Measurements from ENCODE around the gene SYT15. TPM values are rescaled to one million over a fixed set of nuclear protein-coding genes. Genes with fewer than 3 reads are reported as not detected.

The SYT15 gene
- total RNA-seq, 1 experiment from 2014 or later, result 1.6 TPM

- no peaks in the 10 kb centered on the region for H3K9me3 ChIP-seq (ENCODE audit: control insufficient read depth in 1 of 2, insufficient read depth in 1 of 2, low read depth in 1 of 2, low read length in 2 of 2)
- no peak overlapping the region for H3K4me2 ChIP-seq (ENCODE audit: low read length)
- ATAC-seq (no peak), DNase-seq (ENCODE audit: low read depth, low spot score) (no peak)
- POLR2A ChIA-PET, result no interaction called here
- H2AFZ ChIP-seq (ENCODE audit: low read depth, low read length, poor library complexity, severe bottlenecking), result no peak overlapping the region
- CTCF ChIA-PET, result no interaction called here
- intact Hi-C loops (cut with micrococcal nuclease), result no loop called here
- no TSS peak for BruUV-seq (replicated peaks)
- H3K4me1 ChIP-seq (ENCODE audit: control insufficient read depth in 1 of 2, insufficient read depth in 2 of 2, low read length in 2 of 2), result no peaks in the 10 kb centered on the region
- H3K9me2 ChIP-seq (ENCODE audit: insufficient read depth), result no peaks in the 10 kb centered on the region
- no peaks in the 10 kb centered on the region for H4K20me1 ChIP-seq (ENCODE audit: insufficient read depth)
- no peaks in the 10 kb centered on the region for H3K27me3 ChIP-seq (ENCODE audit: insufficient read depth, low read length)
- no peaks in the 10 kb centered on the region for H3K79me2 ChIP-seq (ENCODE audit: insufficient read depth, low read length)
- TF ChIP-seq ELF1 (IDR thresholded peaks at IDR 0.05; ENCODE audit: borderline replicate concordance, low read depth) (no peak), CBX3 (IDR thresholded peaks at IDR 0.05; ENCODE audit: low read depth) (no peak)
- TF ChIP-seq, protein P1, sequence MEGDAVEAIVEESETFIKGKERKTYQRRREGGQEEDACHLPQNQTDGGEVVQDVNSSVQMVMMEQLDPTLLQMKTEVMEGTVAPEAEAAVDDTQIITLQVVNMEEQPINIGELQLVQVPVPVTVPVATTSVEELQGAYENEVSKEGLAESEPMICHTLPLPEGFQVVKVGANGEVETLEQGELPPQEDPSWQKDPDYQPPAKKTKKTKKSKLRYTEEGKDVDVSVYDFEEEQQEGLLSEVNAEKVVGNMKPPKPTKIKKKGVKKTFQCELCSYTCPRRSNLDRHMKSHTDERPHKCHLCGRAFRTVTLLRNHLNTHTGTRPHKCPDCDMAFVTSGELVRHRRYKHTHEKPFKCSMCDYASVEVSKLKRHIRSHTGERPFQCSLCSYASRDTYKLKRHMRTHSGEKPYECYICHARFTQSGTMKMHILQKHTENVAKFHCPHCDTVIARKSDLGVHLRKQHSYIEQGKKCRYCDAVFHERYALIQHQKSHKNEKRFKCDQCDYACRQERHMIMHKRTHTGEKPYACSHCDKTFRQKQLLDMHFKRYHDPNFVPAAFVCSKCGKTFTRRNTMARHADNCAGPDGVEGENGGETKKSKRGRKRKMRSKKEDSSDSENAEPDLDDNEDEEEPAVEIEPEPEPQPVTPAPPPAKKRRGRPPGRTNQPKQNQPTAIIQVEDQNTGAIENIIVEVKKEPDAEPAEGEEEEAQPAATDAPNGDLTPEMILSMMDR (IDR thresholded peaks at IDR 0.05 in 2 of 3, conservative IDR thresholded peaks at IDR 0.05 in 1 of 3; ENCODE audit: borderline replicate concordance in 1 of 3, insufficient read depth in 1 of 3, low read depth in 2 of 3, low read length in 2 of 3), result peak in 1 of 3 experiments; percentile 22; a peak in 2 of 6 replicates
- TF ChIP-seq, protein P2, sequence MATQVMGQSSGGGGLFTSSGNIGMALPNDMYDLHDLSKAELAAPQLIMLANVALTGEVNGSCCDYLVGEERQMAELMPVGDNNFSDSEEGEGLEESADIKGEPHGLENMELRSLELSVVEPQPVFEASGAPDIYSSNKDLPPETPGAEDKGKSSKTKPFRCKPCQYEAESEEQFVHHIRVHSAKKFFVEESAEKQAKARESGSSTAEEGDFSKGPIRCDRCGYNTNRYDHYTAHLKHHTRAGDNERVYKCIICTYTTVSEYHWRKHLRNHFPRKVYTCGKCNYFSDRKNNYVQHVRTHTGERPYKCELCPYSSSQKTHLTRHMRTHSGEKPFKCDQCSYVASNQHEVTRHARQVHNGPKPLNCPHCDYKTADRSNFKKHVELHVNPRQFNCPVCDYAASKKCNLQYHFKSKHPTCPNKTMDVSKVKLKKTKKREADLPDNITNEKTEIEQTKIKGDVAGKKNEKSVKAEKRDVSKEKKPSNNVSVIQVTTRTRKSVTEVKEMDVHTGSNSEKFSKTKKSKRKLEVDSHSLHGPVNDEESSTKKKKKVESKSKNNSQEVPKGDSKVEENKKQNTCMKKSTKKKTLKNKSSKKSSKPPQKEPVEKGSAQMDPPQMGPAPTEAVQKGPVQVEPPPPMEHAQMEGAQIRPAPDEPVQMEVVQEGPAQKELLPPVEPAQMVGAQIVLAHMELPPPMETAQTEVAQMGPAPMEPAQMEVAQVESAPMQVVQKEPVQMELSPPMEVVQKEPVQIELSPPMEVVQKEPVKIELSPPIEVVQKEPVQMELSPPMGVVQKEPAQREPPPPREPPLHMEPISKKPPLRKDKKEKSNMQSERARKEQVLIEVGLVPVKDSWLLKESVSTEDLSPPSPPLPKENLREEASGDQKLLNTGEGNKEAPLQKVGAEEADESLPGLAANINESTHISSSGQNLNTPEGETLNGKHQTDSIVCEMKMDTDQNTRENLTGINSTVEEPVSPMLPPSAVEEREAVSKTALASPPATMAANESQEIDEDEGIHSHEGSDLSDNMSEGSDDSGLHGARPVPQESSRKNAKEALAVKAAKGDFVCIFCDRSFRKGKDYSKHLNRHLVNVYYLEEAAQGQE (IDR thresholded peaks at IDR 0.05; ENCODE audit: low read depth), result no peak
- no peak overlapping the region for H3K9ac ChIP-seq (ENCODE audit: low read length)
- H3K27ac ChIP-seq (ENCODE audit: low read depth, low read length), result no peak overlapping the region
- no peak overlapping the region for H3K4me3 ChIP-seq (replicated peaks in 1 of 2; ENCODE audit: low read depth in 1 of 2, low read length in 2 of 2)
- RAD21 ChIA-PET (ENCODE audit: low non-redundant PET in 1 of 2, low total read pairs in 2 of 2, uncharacterized antibody in 2 of 2, unreplicated experiment in 2 of 2), result no interaction called here
- no peaks in the 10 kb centered on the region for H3K36me3 ChIP-seq (ENCODE audit: control insufficient read depth in 1 of 2, insufficient read depth in 2 of 2, low read length in 2 of 2)
Observed at GRCh38 chr10:46549171-46550075, 29.5 kb upstream of the SYT15 start.

Data from HCT116 (cell line).